Neural progenitor cell (in vitro differentiated cells): ENCODE data around the gene AGR2. TPM values are rescaled to one million over a fixed set of nuclear protein-coding genes. Genes with fewer than 3 reads are reported as not detected.

Source experiments
- DNase-seq: peaks from one replicate; pipeline ENCODE4 v3.0.0-alpha.2; 2016; ENCODE audit warnings: low spot score
- H2AFZ ChIP-seq: fragments of 200-600 bp; sonication (generic); replicated peaks from 2 replicates; pipeline ENCODE4 v1.6.1; 2016; ENCODE audit warnings: antibody characterized with exemption
- H3F3A ChIP-seq: fragments of 200-600 bp; sonication (generic); 2 replicates; pipeline ENCODE4 v1.6.1; 2016; ENCODE audit warnings: antibody characterized with exemption, low read depth
- H3K27ac ChIP-seq: fragments of 200-600 bp; sonication (generic); 2 replicates; pipeline ENCODE4 v1.5.1; 2016; ENCODE audit warnings: mild to moderate bottlenecking
- H3K27me3 ChIP-seq: fragments of 200-600 bp; sonication (generic); 2 replicates; pipeline ENCODE4 v1.6.1; 2016; ENCODE audit warnings: mild to moderate bottlenecking, moderate library complexity
- H3K36me3 ChIP-seq: fragments of 200-600 bp; sonication (generic); 2 replicates; pipeline ENCODE4 v1.5.1; 2016
- H3K4me1 ChIP-seq: fragments of 200-600 bp; sonication (generic); 2 replicates; pipeline ENCODE4 v1.6.1; 2016; ENCODE audit warnings: mixed run types
- H3K4me2 ChIP-seq: fragments of 200-600 bp; sonication (generic); 2 replicates; pipeline ENCODE4 v1.6.1; 2016
- H3K4me3 ChIP-seq: fragments of 200-600 bp; sonication (generic); 2 replicates; pipeline ENCODE4 v1.5.1; 2016
- H3K79me2 ChIP-seq: fragments of 200-600 bp; sonication (generic); 2 replicates; pipeline ENCODE4 v1.6.1; 2016; ENCODE audit warnings: low read depth
- H3K9ac ChIP-seq: fragments of 200-600 bp; sonication (generic); 2 replicates; pipeline ENCODE4 v1.6.1; 2016
- H3K9me3 ChIP-seq: fragments of 200-600 bp; sonication (generic); 2 replicates; pipeline ENCODE4 v1.5.1; 2016; ENCODE audit warnings: low read depth
- H4K20me1 ChIP-seq: fragments of 200-600 bp; sonication (generic); 2 replicates; pipeline ENCODE4 v1.6.1; 2016; ENCODE audit warnings: low read depth
- H3K27ac Mint-ChIP-seq: 3 replicates; pipeline ENCODE4 v1.8.0; 2021; ENCODE audit warnings: mixed read lengths
- H3K27me3 Mint-ChIP-seq: 2 replicates; pipeline ENCODE4 v1.8.0; 2022; ENCODE audit warnings: low read depth, mild to moderate bottlenecking, inconsistent platforms, moderate library complexity, mixed read lengths; ENCODE audit not compliant: insufficient read depth
- H3K36me3 Mint-ChIP-seq: 3 replicates; pipeline ENCODE4 v1.8.0; 2021; ENCODE audit warnings: mixed read lengths
- H3K4me1 Mint-ChIP-seq: 3 replicates; pipeline ENCODE4 v1.8.0; 2021; ENCODE audit warnings: mixed read lengths
- H3K4me3 Mint-ChIP-seq: 3 replicates; pipeline ENCODE4 v1.8.0; 2021; ENCODE audit warnings: mild to moderate bottlenecking, moderate library complexity, mixed read lengths
- H3K9me3 Mint-ChIP-seq: 3 replicates; pipeline ENCODE4 v1.8.0; 2020; ENCODE audit warnings: mixed read lengths
- EZH2 ChIP-seq: fragments of 200-600 bp; sonication (generic); IDR thresholded peaks from 2 replicates; pipeline ENCODE4 v1.6.1; 2017; ENCODE audit warnings: antibody characterized with exemption, mild to moderate bottlenecking, moderate library complexity
- EZH2phosphoT487 ChIP-seq: fragments of 200-600 bp; sonication (generic); IDR thresholded peaks from 2 replicates; pipeline ENCODE4 v1.6.1; 2017; ENCODE audit warnings: antibody characterized with exemption
- total RNA-seq: library from RNA; depleted of rRNA; stranded (reverse); fragments of >200 nt; gene quantifications from 2 replicates; pipeline ENCODE4 v1.2.3, GENCODE V29; 2015; ENCODE audit warnings: low replicate concordance
- TF ChIP-seq, protein P1 (sequence below): fragments of 200-600 bp; sonication (generic); IDR thresholded peaks from 2 replicates; pipeline ENCODE4 v1.5.1; 2017; ENCODE audit warnings: antibody characterized with exemption, mild to moderate bottlenecking

The AGR2 gene
- total RNA-seq, 1 donor from 2014 or later, result not detected

DNA sequence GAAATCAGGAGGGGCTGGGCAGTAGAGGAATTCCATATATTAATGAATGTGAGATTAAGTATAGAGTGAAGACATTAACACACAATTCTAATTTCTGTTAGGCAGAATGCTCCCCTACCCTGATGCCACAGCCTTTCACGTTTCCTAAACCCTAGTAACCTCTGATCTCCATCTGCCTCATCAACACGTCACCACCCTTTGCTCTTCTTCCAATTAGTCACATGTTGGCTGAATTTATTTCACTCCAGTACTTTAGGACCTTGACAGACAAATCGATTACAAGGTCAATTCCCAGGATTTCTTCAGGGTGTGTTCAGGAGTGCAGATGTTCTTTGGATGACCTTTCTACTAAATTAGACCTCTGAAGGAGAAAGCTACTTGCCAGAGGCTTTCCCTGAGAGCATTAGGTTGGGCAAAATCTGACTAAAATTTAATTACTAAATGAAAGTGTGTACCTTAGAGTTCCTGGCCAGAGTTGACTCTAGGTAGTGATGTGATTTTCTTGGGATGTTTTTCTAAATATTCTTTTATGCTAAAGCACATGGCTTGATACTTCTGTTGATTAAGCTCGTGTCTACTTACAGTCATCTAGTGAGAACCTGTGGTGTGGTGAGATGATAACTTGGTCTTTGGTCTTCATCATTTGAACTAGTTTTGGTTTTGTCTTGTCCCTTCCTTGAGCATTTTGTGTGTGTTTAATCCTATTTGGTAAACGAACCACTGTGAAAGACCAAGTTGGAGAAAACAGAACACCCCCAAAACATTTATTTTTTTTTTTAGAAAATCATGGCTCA lies 12.7 kb downstream of the AGR2 start:
- Histone ChIP-seq H3K36me3 (no peaks in the 10 kb centered on the region), H3K27ac (no peak overlapping the region), H3K4me1 (no peaks in the 10 kb centered on the region), H3K4me3 (no peak overlapping the region), H2AFZ (no peak overlapping the region), H3K9ac (no peak overlapping the region), H3K9me3 (no peaks in the 10 kb centered on the region), H4K20me1 (no peaks in the 10 kb centered on the region), H3K4me2 (no peak overlapping the region), H3K27me3 (no peaks in the 10 kb centered on the region), H3K79me2 (no peaks in the 10 kb centered on the region), H3F3A (no peaks in the 10 kb centered on the region)
- H3K36me3 Mint-ChIP-seq, result peaks cover 3% of the 10 kb centered on the region
- no peak overlapping the region for H3K27ac Mint-ChIP-seq
- peaks cover 4% of the 10 kb centered on the region for H3K9me3 Mint-ChIP-seq
- TF ChIP-seq EZH2 (no peak), EZH2phosphoT487 (no peak)
- TF ChIP-seq, protein P1, sequence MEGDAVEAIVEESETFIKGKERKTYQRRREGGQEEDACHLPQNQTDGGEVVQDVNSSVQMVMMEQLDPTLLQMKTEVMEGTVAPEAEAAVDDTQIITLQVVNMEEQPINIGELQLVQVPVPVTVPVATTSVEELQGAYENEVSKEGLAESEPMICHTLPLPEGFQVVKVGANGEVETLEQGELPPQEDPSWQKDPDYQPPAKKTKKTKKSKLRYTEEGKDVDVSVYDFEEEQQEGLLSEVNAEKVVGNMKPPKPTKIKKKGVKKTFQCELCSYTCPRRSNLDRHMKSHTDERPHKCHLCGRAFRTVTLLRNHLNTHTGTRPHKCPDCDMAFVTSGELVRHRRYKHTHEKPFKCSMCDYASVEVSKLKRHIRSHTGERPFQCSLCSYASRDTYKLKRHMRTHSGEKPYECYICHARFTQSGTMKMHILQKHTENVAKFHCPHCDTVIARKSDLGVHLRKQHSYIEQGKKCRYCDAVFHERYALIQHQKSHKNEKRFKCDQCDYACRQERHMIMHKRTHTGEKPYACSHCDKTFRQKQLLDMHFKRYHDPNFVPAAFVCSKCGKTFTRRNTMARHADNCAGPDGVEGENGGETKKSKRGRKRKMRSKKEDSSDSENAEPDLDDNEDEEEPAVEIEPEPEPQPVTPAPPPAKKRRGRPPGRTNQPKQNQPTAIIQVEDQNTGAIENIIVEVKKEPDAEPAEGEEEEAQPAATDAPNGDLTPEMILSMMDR, result no peak
- DNase-seq, result no peak
- no peak overlapping the region for H3K4me3 Mint-ChIP-seq
- no peaks in the 10 kb centered on the region for H3K4me1 Mint-ChIP-seq
- H3K27me3 Mint-ChIP-seq, result no peaks in the 10 kb centered on the region

DNA sequence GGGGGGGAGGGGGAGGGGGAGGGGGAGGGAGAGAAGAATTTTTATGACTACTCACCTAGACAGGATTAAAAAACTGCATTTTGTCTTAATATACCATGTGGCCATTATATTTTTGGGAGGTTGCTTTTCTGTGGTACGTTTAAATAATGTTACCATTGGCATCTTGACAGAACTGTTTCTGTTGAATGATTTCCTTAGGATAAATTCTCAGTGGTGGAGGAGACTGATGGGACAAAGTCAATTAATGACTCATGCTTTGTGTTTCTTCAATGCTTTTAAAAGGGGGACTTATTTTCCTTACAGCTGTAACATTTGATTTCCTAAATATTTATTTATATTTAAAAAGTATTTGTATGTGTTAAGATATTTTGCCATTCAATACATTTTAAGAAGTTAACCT lies 13.7 kb downstream of the AGR2 start:
- no peak for TF ChIP-seq EZH2phosphoT487
- TF ChIP-seq, protein P1, result no peak
- TF ChIP-seq EZH2, result no peak
- H3F3A ChIP-seq, result no peaks in the 10 kb centered on the region

DNA sequence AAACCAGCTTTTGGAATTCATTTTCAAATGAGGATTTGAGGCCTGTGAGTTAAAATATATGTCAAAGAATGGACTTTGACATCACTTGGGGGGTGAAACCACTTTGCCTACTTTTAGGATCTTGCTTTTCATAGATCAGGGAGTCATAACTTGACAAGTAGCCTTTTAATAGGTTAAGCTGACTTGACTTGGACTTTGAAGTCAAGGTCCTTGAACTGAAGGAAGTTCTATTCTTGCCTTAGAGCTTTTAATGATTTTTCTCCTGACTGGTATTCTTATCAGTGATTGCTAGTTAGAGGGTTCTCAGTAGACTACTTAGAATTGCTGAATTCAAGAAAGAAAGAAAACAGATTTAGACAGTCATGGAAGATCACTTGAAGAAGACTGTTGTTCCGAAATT lies 17.7 kb downstream of the AGR2 start:
- Mint-ChIP-seq H3K9me3 (peaks cover 5% of the 10 kb centered on the region), H3K36me3 (peaks cover 9% of the 10 kb centered on the region), H3K4me1 (no peaks in the 10 kb centered on the region), H3K27me3 (no peaks in the 10 kb centered on the region), H3K27ac (no peak overlapping the region), H3K4me3 (no peak overlapping the region)
- H3K4me3 ChIP-seq, result no peak overlapping the region
- H3K9ac ChIP-seq, result no peak overlapping the region
- H4K20me1 ChIP-seq, result no peaks in the 10 kb centered on the region
- no peaks in the 10 kb centered on the region for H3K27me3 ChIP-seq
- TF ChIP-seq EZH2, result no peak
- TF ChIP-seq, protein P1, result no peak
- TF ChIP-seq EZH2phosphoT487, result no peak
- H3K4me1 ChIP-seq, result no peaks in the 10 kb centered on the region
- no peaks in the 10 kb centered on the region for H3K36me3 ChIP-seq
- no peak for DNase-seq
- no peaks in the 10 kb centered on the region for H3F3A ChIP-seq
- H3K27ac ChIP-seq, result no peak overlapping the region
- H3K4me2 ChIP-seq, result no peak overlapping the region
- no peak overlapping the region for H2AFZ ChIP-seq
- H3K9me3 ChIP-seq, result no peaks in the 10 kb centered on the region
- H3K79me2 ChIP-seq, result no peaks in the 10 kb centered on the region

More for the DNA sequence above, 13.7 kb downstream of the AGR2 start:
- Mint-ChIP-seq H3K27me3 (no peaks in the 10 kb centered on the region), H3K4me3 (no peak overlapping the region), H3K9me3 (peaks cover 5% of the 10 kb centered on the region), H3K27ac (no peak overlapping the region), H3K4me1 (no peaks in the 10 kb centered on the region), H3K36me3 (peaks cover 3% of the 10 kb centered on the region)
- H3K27ac ChIP-seq, result no peak overlapping the region
- no peaks in the 10 kb centered on the region for H3K36me3 ChIP-seq
- H3K79me2 ChIP-seq, result no peaks in the 10 kb centered on the region
- H3K4me3 ChIP-seq, result no peak overlapping the region
- H3K9ac ChIP-seq, result no peak overlapping the region
- H2AFZ ChIP-seq, result no peak overlapping the region
- DNase-seq, result no peak
- no peak overlapping the region for H3K4me2 ChIP-seq
- no peaks in the 10 kb centered on the region for H3K27me3 ChIP-seq
- H3K4me1 ChIP-seq, result no peaks in the 10 kb centered on the region
- H3K9me3 ChIP-seq, result no peaks in the 10 kb centered on the region
- no peaks in the 10 kb centered on the region for H4K20me1 ChIP-seq
